Measurements from ENCODE around the gene ACSF2.

The ACSF2 gene

DNA sequence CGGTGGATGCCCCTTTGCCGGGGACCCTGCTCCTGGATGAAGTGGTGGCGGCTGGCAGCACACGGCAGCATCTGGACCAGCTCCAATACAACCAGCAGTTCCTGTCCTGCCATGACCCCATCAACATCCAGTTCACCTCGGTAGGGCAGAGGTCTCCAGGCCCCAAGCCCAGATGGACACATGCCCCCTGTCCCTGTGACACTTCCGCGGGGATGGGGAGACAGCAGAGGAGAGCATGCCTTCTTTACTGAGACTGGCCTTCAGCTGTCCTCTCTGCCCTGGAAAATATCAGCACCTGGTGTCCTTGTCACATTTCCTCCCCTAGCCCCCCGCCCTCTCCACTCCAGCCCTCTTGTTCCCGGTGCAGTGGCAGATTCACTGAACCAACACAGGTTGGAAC is 36.4 kb downstream of the ACSF2 start:
- no peak overlapping the region for H3K4me3 ChIP-seq (ENCODE audit: low read length in 2 of 2)
- H3K36me3 ChIP-seq (ENCODE audit: control insufficient read depth in 2 of 2, insufficient read depth in 2 of 2, low read length in 2 of 2), result peaks cover 18 to 29% of the 10 kb centered on the region in 2 donors
- no peak overlapping the region for H3K9ac ChIP-seq (ENCODE audit: low read depth in 1 of 2, low read length in 2 of 2)
- no peak overlapping the region for H3K27ac ChIP-seq (ENCODE audit: low read depth in 2 of 2, low read length in 2 of 2)
- peaks cover 12 to 27% of the 10 kb centered on the region in 2 donors for H3K4me1 ChIP-seq (ENCODE audit: control insufficient read depth in 2 of 2, insufficient read depth in 2 of 2, low read length in 2 of 2)
- H3K9me3 ChIP-seq (ENCODE audit: control insufficient read depth in 2 of 2, low read length in 2 of 2), result no peaks in the 10 kb centered on the region
- H3K27me3 ChIP-seq (ENCODE audit: control insufficient read depth in 2 of 2, insufficient read depth in 2 of 2, low read length in 2 of 2), result no peaks in the 10 kb centered on the region

DNA sequence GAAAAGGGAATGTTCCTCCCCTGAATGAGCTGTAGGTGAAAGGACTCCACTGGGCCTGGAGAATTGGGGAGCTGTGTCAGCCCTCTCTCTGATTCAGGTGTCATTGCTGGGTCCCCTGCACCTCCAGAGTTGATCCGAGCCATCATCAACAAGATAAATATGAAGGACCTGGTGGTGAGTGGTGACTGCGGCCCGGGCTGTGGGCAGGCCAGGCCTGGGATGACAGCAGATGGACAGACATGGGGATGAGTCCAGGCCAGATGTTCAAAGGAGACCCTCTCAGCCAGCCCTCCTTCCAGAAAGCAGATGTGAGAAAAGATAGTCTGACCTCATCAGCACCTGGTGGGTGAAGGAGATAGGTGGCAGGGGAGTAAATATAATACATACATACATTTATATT is 38.1 kb downstream of the ACSF2 start:
- Histone ChIP-seq H3K9ac (ENCODE audit: low read depth in 1 of 2, low read length in 2 of 2) (no peak overlapping the region), H3K4me1 (ENCODE audit: control insufficient read depth in 2 of 2, insufficient read depth in 2 of 2, low read length in 2 of 2) (peaks cover 12 to 30% of the 10 kb centered on the region in 2 donors), H3K27me3 (ENCODE audit: control insufficient read depth in 2 of 2, insufficient read depth in 2 of 2, low read length in 2 of 2) (peaks cover 0 to 3% of the 10 kb centered on the region in 2 donors), H3K4me3 (ENCODE audit: low read length in 2 of 2) (no peak overlapping the region), H3K27ac (ENCODE audit: low read depth in 2 of 2, low read length in 2 of 2) (no peak overlapping the region), H3K36me3 (ENCODE audit: control insufficient read depth in 2 of 2, insufficient read depth in 2 of 2, low read length in 2 of 2) (peaks cover 18 to 31% of the 10 kb centered on the region in 2 donors), H3K9me3 (ENCODE audit: control insufficient read depth in 2 of 2, low read length in 2 of 2) (no peaks in the 10 kb centered on the region)

- no peak overlapping the region for H3K4me3 ChIP-seq (ENCODE audit: low read length in 2 of 2)
- no peak overlapping the region for H3K27ac ChIP-seq (ENCODE audit: low read depth in 2 of 2, low read length in 2 of 2)
- H3K36me3 ChIP-seq (ENCODE audit: control insufficient read depth in 2 of 2, insufficient read depth in 2 of 2, low read length in 2 of 2), result peaks cover 18 to 31% of the 10 kb centered on the region in 2 donors
- peaks cover 18 to 33% of the 10 kb centered on the region in 2 donors for H3K4me1 ChIP-seq (ENCODE audit: control insufficient read depth in 2 of 2, insufficient read depth in 2 of 2, low read length in 2 of 2)
- no peak overlapping the region for H3K9ac ChIP-seq (ENCODE audit: low read depth in 1 of 2, low read length in 2 of 2)
- no peaks in the 10 kb centered on the region for H3K9me3 ChIP-seq (ENCODE audit: control insufficient read depth in 2 of 2, low read length in 2 of 2)
- peaks cover 0 to 3% of the 10 kb centered on the region in 2 donors for H3K27me3 ChIP-seq (ENCODE audit: control insufficient read depth in 2 of 2, insufficient read depth in 2 of 2, low read length in 2 of 2)
Measured at GRCh38 chr17:50464736-50465135, 38.7 kb downstream of the ACSF2 start.

DNA sequence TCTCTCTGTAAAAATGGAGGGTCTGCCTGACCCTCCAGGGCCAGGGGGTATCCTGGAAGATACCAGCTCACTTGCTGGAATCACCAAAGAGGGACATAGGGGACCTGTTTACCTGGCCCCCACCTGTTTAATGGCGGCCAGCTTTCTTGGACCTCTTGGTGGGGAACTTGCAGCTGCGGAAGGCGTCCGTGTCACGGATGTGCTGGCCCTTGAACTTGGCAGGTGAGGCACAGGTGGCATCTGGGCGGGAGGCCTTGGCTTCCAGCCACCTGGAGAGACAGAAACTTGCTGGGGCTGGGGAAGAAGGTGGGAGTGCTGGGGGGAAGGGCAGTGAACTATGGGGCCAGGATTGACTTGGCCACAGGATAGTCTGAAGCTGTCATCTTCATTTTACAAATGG is 39.2 kb downstream of the ACSF2 start:
- Histone ChIP-seq H3K36me3 (ENCODE audit: control insufficient read depth in 2 of 2, insufficient read depth in 2 of 2, low read length in 2 of 2) (peaks cover 18 to 29% of the 10 kb centered on the region in 2 donors), H3K27me3 (ENCODE audit: control insufficient read depth in 2 of 2, insufficient read depth in 2 of 2, low read length in 2 of 2) (peaks cover 0 to 3% of the 10 kb centered on the region in 2 donors), H3K4me3 (ENCODE audit: low read length in 2 of 2) (no peak overlapping the region), H3K9me3 (ENCODE audit: control insufficient read depth in 2 of 2, low read length in 2 of 2) (no peaks in the 10 kb centered on the region), H3K4me1 (ENCODE audit: control insufficient read depth in 2 of 2, insufficient read depth in 2 of 2, low read length in 2 of 2) (peaks cover 22 to 38% of the 10 kb centered on the region in 2 donors), H3K9ac (ENCODE audit: low read depth in 1 of 2, low read length in 2 of 2) (no peak overlapping the region), H3K27ac (ENCODE audit: low read depth in 2 of 2, low read length in 2 of 2) (no peak overlapping the region)

- Histone ChIP-seq H3K36me3 (ENCODE audit: control insufficient read depth in 2 of 2, insufficient read depth in 2 of 2, low read length in 2 of 2) (peaks cover 18 to 24% of the 10 kb centered on the region in 2 donors), H3K4me1 (ENCODE audit: control insufficient read depth in 2 of 2, insufficient read depth in 2 of 2, low read length in 2 of 2) (peaks cover 26 to 41% of the 10 kb centered on the region in 2 donors), H3K27me3 (ENCODE audit: control insufficient read depth in 2 of 2, insufficient read depth in 2 of 2, low read length in 2 of 2) (peaks cover 0 to 3% of the 10 kb centered on the region in 2 donors), H3K9ac (ENCODE audit: low read depth in 1 of 2, low read length in 2 of 2) (no peak overlapping the region), H3K27ac (ENCODE audit: low read depth in 2 of 2, low read length in 2 of 2) (peak overlapping the region; percentile 94 to 97), H3K9me3 (ENCODE audit: control insufficient read depth in 2 of 2, low read length in 2 of 2) (no peaks in the 10 kb centered on the region), H3K4me3 (ENCODE audit: low read length in 2 of 2) (no peak overlapping the region)
Measured at GRCh38 chr17:50465635-50466034, 39.6 kb downstream of the ACSF2 start.

GRCh38 chr17:50466371-50467113 is 40.5 kb downstream of the ACSF2 start:
- H3K4me1 ChIP-seq (ENCODE audit: control insufficient read depth in 2 of 2, insufficient read depth in 2 of 2, low read length in 2 of 2), result peaks cover 31 to 48% of the 10 kb centered on the region in 2 donors
- H3K36me3 ChIP-seq (ENCODE audit: control insufficient read depth in 2 of 2, insufficient read depth in 2 of 2, low read length in 2 of 2), result peaks cover 24 to 31% of the 10 kb centered on the region in 2 donors
- H3K4me3 ChIP-seq (ENCODE audit: low read length in 2 of 2), result peak overlapping the region; percentile 22 to 42
- H3K27me3 ChIP-seq (ENCODE audit: control insufficient read depth in 2 of 2, insufficient read depth in 2 of 2, low read length in 2 of 2), result peaks cover 0 to 3% of the 10 kb centered on the region in 2 donors
- no peaks in the 10 kb centered on the region for H3K9me3 ChIP-seq (ENCODE audit: control insufficient read depth in 2 of 2, low read length in 2 of 2)
- peak overlapping the region; percentile 56 to 58 for H3K9ac ChIP-seq (ENCODE audit: low read depth in 1 of 2, low read length in 2 of 2)
- H3K27ac ChIP-seq (ENCODE audit: low read depth in 2 of 2, low read length in 2 of 2), result peak overlapping the region; percentile 94 to 97

DNA sequence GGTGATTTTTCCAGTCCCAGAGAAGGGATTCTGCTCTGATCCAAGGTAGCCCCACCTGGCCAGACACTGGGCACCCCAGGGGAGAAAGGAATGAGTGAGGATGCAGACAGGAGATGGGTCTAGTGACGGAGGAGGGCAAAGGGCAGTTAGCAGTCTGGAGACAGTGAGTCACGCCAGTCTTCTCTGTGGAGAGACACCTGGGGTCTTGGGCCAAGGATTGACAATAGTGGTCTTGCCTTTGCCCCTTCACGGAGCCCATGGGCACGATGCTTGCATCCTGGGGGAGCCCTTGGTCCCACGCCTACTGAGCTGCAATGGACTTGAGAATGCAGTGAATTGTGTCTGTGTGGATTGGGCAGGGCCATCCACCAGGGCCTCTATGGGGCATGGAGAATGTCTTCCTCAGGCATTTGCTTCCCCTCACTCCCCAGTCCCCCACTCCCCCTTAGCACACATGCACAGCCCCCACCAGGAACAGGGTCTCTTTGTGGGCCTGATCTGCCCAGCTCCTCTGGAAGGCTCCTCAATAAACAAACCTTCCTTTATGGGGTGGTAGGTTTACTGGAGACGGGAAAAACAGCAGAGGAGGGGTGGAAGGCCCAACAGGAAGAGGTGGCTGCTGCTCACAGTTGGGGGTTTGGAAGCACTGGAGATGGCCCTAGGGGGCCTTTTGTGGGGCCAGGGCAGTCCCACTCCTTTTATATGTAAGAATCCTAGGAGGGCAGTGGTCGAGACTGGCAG is 41.3 kb downstream of the ACSF2 start:
- peak overlapping the region; percentile 94 to 97 for H3K27ac ChIP-seq (ENCODE audit: low read depth in 2 of 2, low read length in 2 of 2)
- peak overlapping the region; percentile 56 to 58 for H3K9ac ChIP-seq (ENCODE audit: low read depth in 1 of 2, low read length in 2 of 2)
- peaks cover 31 to 48% of the 10 kb centered on the region in 2 donors for H3K4me1 ChIP-seq (ENCODE audit: control insufficient read depth in 2 of 2, insufficient read depth in 2 of 2, low read length in 2 of 2)
- no peaks in the 10 kb centered on the region for H3K9me3 ChIP-seq (ENCODE audit: control insufficient read depth in 2 of 2, low read length in 2 of 2)
- H3K27me3 ChIP-seq (ENCODE audit: control insufficient read depth in 2 of 2, insufficient read depth in 2 of 2, low read length in 2 of 2), result peaks cover 0 to 3% of the 10 kb centered on the region in 2 donors
- peak overlapping the region; percentile 22 to 42 for H3K4me3 ChIP-seq (ENCODE audit: low read length in 2 of 2)
- H3K36me3 ChIP-seq (ENCODE audit: control insufficient read depth in 2 of 2, insufficient read depth in 2 of 2, low read length in 2 of 2), result peaks cover 25 to 32% of the 10 kb centered on the region in 2 donors

- H3K27me3 ChIP-seq (ENCODE audit: control insufficient read depth in 2 of 2, insufficient read depth in 2 of 2, low read length in 2 of 2), result peaks cover 0 to 3% of the 10 kb centered on the region in 2 donors
- H3K4me1 ChIP-seq (ENCODE audit: control insufficient read depth in 2 of 2, insufficient read depth in 2 of 2, low read length in 2 of 2), result peaks cover 31 to 48% of the 10 kb centered on the region in 2 donors
- H3K9me3 ChIP-seq (ENCODE audit: control insufficient read depth in 2 of 2, low read length in 2 of 2), result no peaks in the 10 kb centered on the region
- no peak overlapping the region for H3K9ac ChIP-seq (ENCODE audit: low read depth in 1 of 2, low read length in 2 of 2)
- no peak overlapping the region for H3K4me3 ChIP-seq (ENCODE audit: low read length in 2 of 2)
- peaks cover 19 to 28% of the 10 kb centered on the region in 2 donors for H3K36me3 ChIP-seq (ENCODE audit: control insufficient read depth in 2 of 2, insufficient read depth in 2 of 2, low read length in 2 of 2)
- peak overlapping the region; percentile 94 to 97 for H3K27ac ChIP-seq (ENCODE audit: low read depth in 2 of 2, low read length in 2 of 2)
Measured at GRCh38 chr17:50467855-50468303, 41.9 kb downstream of the ACSF2 start.

DNA sequence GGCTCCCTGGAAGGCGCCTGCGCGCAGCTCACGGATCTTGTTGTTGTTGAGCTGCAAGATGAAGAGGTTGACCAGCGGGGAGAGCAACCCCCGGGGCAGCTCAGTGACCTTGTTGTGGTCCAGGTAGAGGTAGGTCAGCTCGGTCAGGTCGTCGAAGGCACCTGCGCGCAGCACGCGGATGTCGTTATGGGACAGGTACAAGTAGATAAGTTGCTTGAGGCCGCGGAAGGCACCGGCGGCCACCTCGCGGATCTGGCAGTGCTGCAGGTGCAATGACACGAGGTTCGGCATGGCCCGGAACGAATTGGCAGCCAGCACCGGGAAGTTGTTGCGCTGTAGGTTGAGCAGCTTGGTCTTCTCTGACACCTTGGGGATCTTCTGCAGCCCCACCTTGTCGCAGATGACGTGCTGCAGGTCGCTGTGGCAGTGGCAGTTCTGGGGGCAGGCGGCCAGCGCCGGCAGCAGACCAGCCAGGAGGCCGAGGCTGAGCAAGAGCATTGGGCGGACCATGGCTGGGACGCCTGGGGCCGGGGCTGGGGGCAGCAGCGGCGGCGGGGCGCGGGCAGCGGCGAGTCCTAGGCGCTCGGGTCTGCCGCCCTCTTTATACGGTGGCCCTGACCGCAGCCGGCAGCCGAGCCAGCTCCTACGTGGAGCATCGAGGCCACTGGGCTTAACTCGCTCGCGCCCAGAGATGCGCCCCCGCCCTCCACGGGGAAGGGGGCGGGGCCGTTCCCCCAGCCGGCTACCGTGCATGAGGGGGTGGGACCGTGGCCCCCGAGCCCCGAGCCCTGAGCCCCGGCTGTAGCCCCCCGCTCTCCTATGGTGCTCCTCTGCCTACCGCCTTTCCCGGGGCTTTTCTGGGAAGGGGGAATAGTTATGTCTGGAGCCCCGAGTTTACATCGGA is 42.5 kb downstream of the ACSF2 start, which contains the start of gene CHAD:
Gene CHAD, minus strand, starts transcription at position 577 of the 904 bp plus-strand sequence. Its CDS starts 67 bp downstream, at position 510.
- Histone ChIP-seq H3K9ac (ENCODE audit: low read depth in 1 of 2, low read length in 2 of 2) (peak within 1 kb of the TSS in 1 of 2 donors; percentile 13), H3K4me1 (ENCODE audit: control insufficient read depth in 2 of 2, insufficient read depth in 2 of 2, low read length in 2 of 2) (peaks cover 31 to 48% of the 10 kb centered on the region in 2 donors), H3K4me3 (ENCODE audit: low read length in 2 of 2) (peak within 1 kb of the TSS in 1 of 2 donors; percentile 7), H3K27ac (ENCODE audit: low read depth in 2 of 2, low read length in 2 of 2) (peak within 1 kb of the TSS; percentile 94 to 97), H3K9me3 (ENCODE audit: control insufficient read depth in 2 of 2, low read length in 2 of 2) (no peaks in the 10 kb centered on the region), H3K27me3 (ENCODE audit: control insufficient read depth in 2 of 2, insufficient read depth in 2 of 2, low read length in 2 of 2) (peaks cover 0 to 3% of the 10 kb centered on the region in 2 donors), H3K36me3 (ENCODE audit: control insufficient read depth in 2 of 2, insufficient read depth in 2 of 2, low read length in 2 of 2) (peaks cover 14 to 25% of the 10 kb centered on the region in 2 donors)

Data from mucosa of rectum (tissue), 2 donors.